Measurements from ENCODE around the gene TPD52L1.
"Not testable (repeated sequence)": the region's sequence is repeated elsewhere in the genome, so short reads cannot be mapped to it uniquely, and the experiment has no call there.

TPD52L1 gene

GRCh38 chr6:125282470-125282869, 128.9 kb downstream of the TPD52L1 start:
- Histone ChIP-seq H3K79me2 (ENCODE audit: control insufficient read depth, low read length) (peaks cover 71% of the 10 kb centered on the region), H3K36me3 (ENCODE audit: control insufficient read depth, low read length) (peaks cover 80% of the 10 kb centered on the region)
- not testable (repeated sequence) for H3K27me3 ChIP-seq (ENCODE audit: control insufficient read depth, low read length); H3K9me3 ChIP-seq (ENCODE audit: control insufficient read depth, insufficient read depth, low read length); H4K20me1 ChIP-seq (ENCODE audit: control insufficient read depth, insufficient read depth, low read depth, low read length); H3K27ac ChIP-seq (ENCODE audit: low read depth, low read length); H3K9me2 ChIP-seq (replicated peaks; ENCODE audit: control insufficient read depth, low read length); H3F3A ChIP-seq (ENCODE audit: control insufficient read depth, insufficient read depth); H3K4me3 ChIP-seq (ENCODE audit: low read length); H3K4me2 ChIP-seq (ENCODE audit: low read length); H3K4me1 ChIP-seq (ENCODE audit: control insufficient read depth, low read length)

GRCh38 chr6:125285353-125285752, 131.8 kb downstream of the TPD52L1 start:
- Histone ChIP-seq H3K4me3 (ENCODE audit: low read length) (no peak overlapping the region), H3K36me3 (ENCODE audit: control insufficient read depth, low read length) (peaks cover 74% of the 10 kb centered on the region), H3K9me3 (ENCODE audit: control insufficient read depth, insufficient read depth, low read length) (no peaks in the 10 kb centered on the region), H4K20me1 (ENCODE audit: control insufficient read depth, insufficient read depth, low read depth, low read length) (no peaks in the 10 kb centered on the region), H3K9me2 (replicated peaks; ENCODE audit: control insufficient read depth, low read length) (no peaks in the 10 kb centered on the region), H3K4me2 (ENCODE audit: low read length) (no peak overlapping the region), H3K27ac (ENCODE audit: low read depth, low read length) (no peak overlapping the region), H3F3A (ENCODE audit: control insufficient read depth, insufficient read depth) (no peaks in the 10 kb centered on the region), H3K27me3 (ENCODE audit: control insufficient read depth, low read length) (no peaks in the 10 kb centered on the region), H3K79me2 (ENCODE audit: control insufficient read depth, low read length) (peaks cover 77% of the 10 kb centered on the region), H3K4me1 (ENCODE audit: control insufficient read depth, low read length) (no peaks in the 10 kb centered on the region)
- TF ChIP-seq CTCF (IDR thresholded peaks at IDR 0.05; ENCODE audit: low read depth, low read length, poor library complexity, severe bottlenecking), result no peak
- no peak for TF ChIP-seq EZH2phosphoT487 (IDR thresholded peaks at IDR 0.05; ENCODE audit: borderline replicate concordance, low read length)

- Histone ChIP-seq H3K27ac (ENCODE audit: low read depth, low read length) (no peak overlapping the region), H3K4me2 (ENCODE audit: low read length) (no peak overlapping the region), H3K79me2 (ENCODE audit: control insufficient read depth, low read length) (peaks cover 75% of the 10 kb centered on the region)
Observed at GRCh38 chr6:125285936-125286335, 132.4 kb downstream of the TPD52L1 start.

GRCh38 chr6:125287718-125288117, 134.1 kb downstream of the TPD52L1 start:
- no peaks in the 10 kb centered on the region for H4K20me1 ChIP-seq (ENCODE audit: control insufficient read depth, insufficient read depth, low read depth, low read length)
- H3F3A ChIP-seq (ENCODE audit: control insufficient read depth, insufficient read depth), result no peaks in the 10 kb centered on the region
- H3K36me3 ChIP-seq (ENCODE audit: control insufficient read depth, low read length), result peaks cover 77% of the 10 kb centered on the region
- no peaks in the 10 kb centered on the region for H3K4me1 ChIP-seq (ENCODE audit: control insufficient read depth, low read length)
- no peaks in the 10 kb centered on the region for H3K27me3 ChIP-seq (ENCODE audit: control insufficient read depth, low read length)
- no peaks in the 10 kb centered on the region for H3K9me3 ChIP-seq (ENCODE audit: control insufficient read depth, insufficient read depth, low read length)
- H3K4me2 ChIP-seq (ENCODE audit: low read length), result no peak overlapping the region
- H3K9me2 ChIP-seq (replicated peaks; ENCODE audit: control insufficient read depth, low read length), result no peaks in the 10 kb centered on the region
- TF ChIP-seq EZH2phosphoT487 (IDR thresholded peaks at IDR 0.05; ENCODE audit: borderline replicate concordance, low read length), result no peak
- no peak for TF ChIP-seq CTCF (IDR thresholded peaks at IDR 0.05; ENCODE audit: low read depth, low read length, poor library complexity, severe bottlenecking)
- H3K4me3 ChIP-seq (ENCODE audit: low read length), result no peak overlapping the region
- H3K27ac ChIP-seq (ENCODE audit: low read depth, low read length), result no peak overlapping the region
- H3K79me2 ChIP-seq (ENCODE audit: control insufficient read depth, low read length), result peaks cover 65% of the 10 kb centered on the region

More at GRCh38 chr6:125285936-125286335, 132.4 kb downstream of the TPD52L1 start:
- no peaks in the 10 kb centered on the region for H3K9me3 ChIP-seq (ENCODE audit: control insufficient read depth, insufficient read depth, low read length)
- no peaks in the 10 kb centered on the region for H3K9me2 ChIP-seq (replicated peaks; ENCODE audit: control insufficient read depth, low read length)
- H3K27me3 ChIP-seq (ENCODE audit: control insufficient read depth, low read length), result no peaks in the 10 kb centered on the region
- peaks cover 74% of the 10 kb centered on the region for H3K36me3 ChIP-seq (ENCODE audit: control insufficient read depth, low read length)
- no peaks in the 10 kb centered on the region for H3F3A ChIP-seq (ENCODE audit: control insufficient read depth, insufficient read depth)
- no peak for TF ChIP-seq EZH2phosphoT487 (IDR thresholded peaks at IDR 0.05; ENCODE audit: borderline replicate concordance, low read length)
- no peak overlapping the region for H3K4me3 ChIP-seq (ENCODE audit: low read length)
- H3K4me1 ChIP-seq (ENCODE audit: control insufficient read depth, low read length), result no peaks in the 10 kb centered on the region
- H4K20me1 ChIP-seq (ENCODE audit: control insufficient read depth, insufficient read depth, low read depth, low read length), result no peaks in the 10 kb centered on the region
